Activated CD4-positive, alpha-beta T cell treated with anti-CD3 and anti-CD28 coated beads for 36 hours (primary cell): Measurements from ENCODE around the gene DCAKD. TPM values are rescaled to one million over a fixed set of nuclear protein-coding genes. Genes with fewer than 3 reads are reported as not detected.
A peak's percentile ranks its signal among the peaks of the same experiment; 100 is the strongest.

ENCODE experiments used
- ATAC-seq: fragments of 200-7000 bp; cut with Tn5 transposase; one replicate; pipeline ENCODE4 v1.10.0; 2021; ENCODE audit warnings: mild to moderate bottlenecking, moderate library complexity
- CTCF ChIA-PET: fragments of 350-600 bp; sonication (Branson Sonifier 250); formaldehyde crosslinking; loops from one replicate; lab custom pipeline; 2021; ENCODE audit warnings: antibody characterized with exemption; lab: Charles Lee
- POLR2A ChIA-PET: fragments of 350-600 bp; sonication (Branson Sonifier 250); formaldehyde crosslinking; loops from one replicate; lab custom pipeline; 2021; ENCODE audit warnings: antibody characterized with exemption, inconsistent platforms; lab: Charles Lee
- DNase-seq: peaks from one replicate; pipeline ENCODE4 v3.0.0-alpha.2; 2020
- H3K27ac Mint-ChIP-seq: one replicate; pipeline ENCODE4 v1.8.0; 2021; ENCODE audit warnings: mixed read lengths
- H3K27me3 Mint-ChIP-seq: one replicate; pipeline ENCODE4 v1.8.0; 2021; ENCODE audit warnings: mixed read lengths
- H3K36me3 Mint-ChIP-seq: one replicate; pipeline ENCODE4 v1.8.0; 2021; ENCODE audit warnings: low read depth, mixed read lengths
- H3K4me1 Mint-ChIP-seq: one replicate; pipeline ENCODE4 v1.8.0; 2021; ENCODE audit warnings: mixed read lengths
- H3K4me3 Mint-ChIP-seq: one replicate; pipeline ENCODE4 v1.8.0; 2021; ENCODE audit warnings: mild to moderate bottlenecking, moderate library complexity, mixed read lengths
- H3K9me3 Mint-ChIP-seq: one replicate; pipeline ENCODE4 v1.8.0; 2021; ENCODE audit warnings: low read depth, mixed read lengths
- intact Hi-C, 2 experiments: fragments of 100-400 bp; cut with DNase I in 1 of 2; cut with micrococcal nuclease in 1 of 2; formaldehyde crosslinking; loops; one replicate each; pipeline versions ENCODE4 v1.14.2 to v1.15.1; 2022 to 2024; cut with DNase I, micrococcal nuclease
- total RNA-seq, 2 experiments: library from RNA; stranded (reverse); gene quantifications; one replicate each; pipeline ENCODE4 v1.2.3, GENCODE V29; 2021

The DCAKD gene
- total RNA-seq, 2 experiments from 2014 or later, result 34.8 to 36.2 TPM

DNA sequence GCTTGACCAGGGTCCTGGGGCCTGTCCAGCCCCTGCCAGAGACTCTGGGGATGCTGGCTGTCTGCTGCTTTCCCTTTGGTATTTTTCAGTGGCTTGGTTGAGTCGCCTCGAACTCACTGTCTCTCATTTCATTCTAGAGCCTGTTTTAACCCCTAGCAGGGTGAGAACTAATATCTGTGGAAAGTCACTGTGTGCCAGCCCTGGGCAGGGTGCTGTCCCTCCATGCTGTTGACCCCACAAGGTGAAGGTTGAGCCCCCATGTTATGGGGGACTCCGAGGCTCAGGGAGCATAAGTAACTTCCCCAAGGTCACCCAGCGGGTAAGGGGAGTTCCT, 33.0 kb downstream of the DCAKD start:
- intact Hi-C loops, result loop anchor here in 1 of 2 experiments (2.0 kb wide), 1 partner anchor 46 kb away; no protein-coding TSS in a partner anchor
- POLR2A ChIA-PET, result interaction anchor here (0.6 kb wide), 1 partner anchor 361 kb away, joined by 7 read pairs; no protein-coding TSS in a partner anchor
- H3K9me3 Mint-ChIP-seq, result no peaks in the 10 kb centered on the region
- peaks cover 6% of the 10 kb centered on the region for H3K36me3 Mint-ChIP-seq
- CTCF ChIA-PET, result interaction anchor here (0.7 to 5.7 kb wide), 5 partner anchors 15 to 140 kb away, joined by 3 to 84 read pairs (median 9); no protein-coding TSS in a partner anchor
- peaks cover 24% of the 10 kb centered on the region for H3K4me1 Mint-ChIP-seq
- H3K27me3 Mint-ChIP-seq, result peaks cover 38% of the 10 kb centered on the region
- no peak overlapping the region for H3K27ac Mint-ChIP-seq
- peak overlapping the region; percentile 76 for H3K4me3 Mint-ChIP-seq
- DNase-seq (no peak), ATAC-seq (no peak)

DNA sequence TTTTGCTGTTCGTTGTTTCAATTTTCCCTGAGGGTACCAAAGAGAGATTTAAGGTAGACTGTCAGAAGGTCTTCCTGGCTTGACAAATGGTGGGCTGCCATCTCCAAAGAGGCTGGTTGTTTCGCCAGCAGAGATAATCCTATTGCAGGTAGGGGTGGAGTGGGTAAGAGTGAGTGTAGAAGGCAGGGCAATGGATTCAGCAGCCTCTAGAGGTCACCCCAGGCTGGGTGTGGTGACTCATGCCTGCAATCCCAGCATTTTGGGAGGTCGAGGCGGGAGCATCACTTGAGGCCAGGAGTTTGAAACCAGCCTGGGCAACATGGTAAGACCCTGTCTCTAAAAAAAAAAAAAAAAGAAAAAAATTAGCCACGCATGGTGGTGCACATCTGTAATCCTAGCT, 34.6 kb downstream of the DCAKD start:
- CTCF ChIA-PET, result no interaction called here
- POLR2A ChIA-PET, result no interaction called here
- intact Hi-C loops, result no loop called here
- H3K27ac Mint-ChIP-seq, result no peak overlapping the region
- no peaks in the 10 kb centered on the region for H3K9me3 Mint-ChIP-seq
- DNase-seq, result peak; percentile 16
- H3K4me1 Mint-ChIP-seq, result peaks cover 24% of the 10 kb centered on the region
- H3K27me3 Mint-ChIP-seq, result peaks cover 38% of the 10 kb centered on the region
- ATAC-seq, result no peak
- no peak overlapping the region for H3K4me3 Mint-ChIP-seq
- H3K36me3 Mint-ChIP-seq, result peaks cover 4% of the 10 kb centered on the region

DNA sequence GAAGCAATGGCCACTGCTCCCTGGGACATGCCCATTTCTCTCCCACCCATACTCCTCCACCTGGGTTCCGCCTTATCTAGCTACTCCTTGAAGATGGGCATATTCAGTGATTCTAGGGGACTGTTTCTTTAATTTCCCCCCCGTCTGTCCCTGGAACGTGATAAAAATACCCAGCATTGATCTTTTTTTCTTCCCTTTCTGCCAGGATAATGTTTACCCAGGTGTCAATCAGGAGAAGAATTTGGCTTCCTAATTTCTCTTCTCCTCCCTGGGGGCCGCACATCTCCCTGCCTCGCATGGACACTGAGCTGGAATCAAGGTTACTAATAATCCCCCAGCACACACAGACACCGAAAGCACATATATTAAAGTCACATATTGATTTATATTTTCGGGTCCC, 35.2 kb downstream of the DCAKD start:
- ChIA-PET CTCF (interaction anchor here (0.6 to 1.4 kb wide), 3 partner anchors 65 to 1067 kb away, joined by 3 to 4 read pairs (median 3); no protein-coding TSS in a partner anchor), POLR2A (no interaction called here)
- DNase-seq (no peak), ATAC-seq (no peak)
- Mint-ChIP-seq H3K9me3 (no peaks in the 10 kb centered on the region), H3K27me3 (peaks cover 34% of the 10 kb centered on the region), H3K4me1 (peaks cover 19% of the 10 kb centered on the region), H3K27ac (no peak overlapping the region), H3K4me3 (no peak overlapping the region), H3K36me3 (peaks cover 2% of the 10 kb centered on the region)
- intact Hi-C loops, result no loop called here

DNA sequence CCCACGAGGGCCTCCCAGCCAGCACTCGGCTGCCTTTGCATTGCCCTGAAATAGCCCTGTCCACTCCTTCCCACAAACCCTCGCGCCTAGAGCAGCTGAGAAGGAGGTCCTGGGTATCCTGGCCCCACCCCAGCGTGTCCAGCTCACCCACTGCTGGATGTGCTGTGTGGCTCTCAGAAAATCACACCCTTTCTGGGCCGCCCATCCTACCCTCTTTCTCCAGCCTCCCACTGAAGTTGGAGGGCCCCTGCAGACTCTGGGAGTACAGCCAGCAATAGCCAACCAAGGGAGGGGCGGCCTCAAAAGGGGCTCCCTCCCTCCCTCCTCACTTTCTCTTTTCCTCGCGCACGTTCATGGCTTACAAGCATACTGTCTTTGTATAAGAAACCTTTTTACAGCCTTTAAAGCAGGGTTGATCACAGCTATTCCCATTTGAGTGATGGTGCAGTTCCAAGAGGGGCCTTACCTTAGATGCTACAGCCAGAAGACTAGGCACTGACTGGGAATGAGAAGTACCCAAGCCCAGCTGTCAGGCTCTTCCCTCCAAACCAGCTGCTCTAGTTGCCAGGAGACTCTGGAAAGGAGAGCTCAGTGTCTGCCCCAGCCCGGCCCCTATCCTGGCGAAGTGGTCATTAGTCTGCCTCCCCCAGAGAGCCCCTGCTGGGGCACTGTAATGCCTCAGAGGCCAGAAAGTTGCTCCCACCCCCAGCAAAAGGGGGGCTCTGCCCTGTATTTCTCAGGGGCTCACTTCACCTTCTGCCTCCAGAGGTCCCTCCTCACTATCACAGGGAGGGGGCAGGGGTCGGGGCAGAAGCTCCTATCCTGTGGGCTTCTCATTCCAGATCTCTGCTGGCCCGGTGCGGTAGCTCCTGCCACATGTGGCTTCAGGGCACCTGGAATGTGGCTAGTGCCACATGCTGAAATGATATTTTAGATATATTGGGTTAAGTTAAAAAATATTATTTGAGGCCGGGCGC, 38.1 kb downstream of the DCAKD start:
- POLR2A ChIA-PET, result no interaction called here
- H3K4me1 Mint-ChIP-seq, result peaks cover 3% of the 10 kb centered on the region
- no peak overlapping the region for H3K4me3 Mint-ChIP-seq
- no peak for DNase-seq
- H3K27ac Mint-ChIP-seq, result no peak overlapping the region
- peaks cover 13% of the 10 kb centered on the region for H3K27me3 Mint-ChIP-seq
- no peaks in the 10 kb centered on the region for H3K36me3 Mint-ChIP-seq
- intact Hi-C loops, result no loop called here
- CTCF ChIA-PET, result no interaction called here
- ATAC-seq, result no peak
- no peaks in the 10 kb centered on the region for H3K9me3 Mint-ChIP-seq

DNA sequence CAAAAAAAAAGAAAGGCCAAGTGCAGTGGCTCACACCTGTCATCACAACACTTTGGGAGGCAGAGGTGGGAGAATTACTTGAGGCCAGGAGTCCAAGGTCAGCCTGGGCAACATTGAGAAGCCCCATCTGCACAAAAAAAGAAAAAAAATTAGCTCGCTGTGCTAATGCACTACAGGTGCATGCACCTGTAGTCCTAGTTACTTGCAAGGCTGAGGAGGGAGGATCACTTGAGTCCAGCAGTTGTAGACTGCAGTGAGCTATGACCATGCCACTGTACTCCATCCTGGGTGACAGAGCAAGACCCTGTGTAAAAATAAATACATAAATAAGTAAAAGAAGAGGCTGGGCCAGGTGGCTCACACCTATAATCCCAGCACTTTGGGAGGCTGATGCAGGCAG, 39.7 kb downstream of the DCAKD start:
- intact Hi-C loops, result no loop called here
- DNase-seq (no peak), ATAC-seq (no peak)
- CTCF ChIA-PET, result no interaction called here
- no peak overlapping the region for H3K4me3 Mint-ChIP-seq
- no peaks in the 10 kb centered on the region for H3K4me1 Mint-ChIP-seq
- POLR2A ChIA-PET, result interaction anchor here (0.5 kb wide), 1 partner anchor 49 kb away, joined by 3 read pairs; no protein-coding TSS in a partner anchor
- H3K36me3 Mint-ChIP-seq, result no peaks in the 10 kb centered on the region
- no peak overlapping the region for H3K27ac Mint-ChIP-seq
- no peaks in the 10 kb centered on the region for H3K9me3 Mint-ChIP-seq
- peaks cover 12% of the 10 kb centered on the region for H3K27me3 Mint-ChIP-seq

DNA sequence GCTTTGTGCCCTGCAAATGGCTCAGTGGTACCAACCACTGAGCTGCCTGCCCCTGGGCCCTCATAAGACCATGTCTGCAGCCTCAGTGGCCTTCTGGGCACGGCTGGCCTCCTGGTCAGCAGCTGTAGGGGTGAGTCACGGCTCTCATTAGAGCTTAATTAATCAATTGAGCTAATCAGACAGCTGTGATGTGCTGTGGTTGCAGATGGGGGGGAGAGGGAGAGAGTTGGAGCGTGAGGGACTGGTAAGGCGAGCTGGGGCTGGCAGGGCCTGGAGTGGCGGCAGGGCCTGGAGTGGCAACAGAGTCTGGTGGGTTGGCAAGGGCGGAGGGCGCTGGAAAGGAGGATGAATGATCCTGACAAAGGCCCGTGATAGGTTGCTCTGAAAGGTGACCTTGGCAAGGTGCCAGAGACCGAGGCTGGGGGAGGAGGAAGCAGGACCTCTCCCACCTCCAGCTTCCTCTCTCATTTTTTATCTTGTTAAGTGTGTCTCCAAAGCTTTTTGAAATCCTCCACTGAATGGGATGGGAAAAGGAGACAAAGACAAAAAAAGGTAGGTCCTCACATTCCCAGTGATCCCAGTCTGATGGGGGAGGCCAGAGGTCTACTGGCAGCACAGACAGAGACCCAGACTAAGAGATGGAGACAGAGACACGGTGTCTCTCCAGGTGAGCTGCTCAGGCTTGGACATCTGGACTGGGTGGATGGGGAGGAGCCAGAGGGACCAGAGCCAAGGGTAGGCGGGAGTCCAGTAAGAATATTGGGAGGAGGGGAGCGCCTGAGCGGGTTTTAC, 41.6 kb downstream of the DCAKD start:
- no peak overlapping the region for H3K4me3 Mint-ChIP-seq
- ChIA-PET CTCF (interaction anchor here (0.8 kb wide), 1 partner anchor 89 kb away, joined by 3 read pairs; no protein-coding TSS in a partner anchor), POLR2A (no interaction called here)
- intact Hi-C loops, result no loop called here
- DNase-seq (peak; percentile 11), ATAC-seq (no peak)
- no peaks in the 10 kb centered on the region for H3K36me3 Mint-ChIP-seq
- H3K9me3 Mint-ChIP-seq, result no peaks in the 10 kb centered on the region
- H3K27ac Mint-ChIP-seq, result no peak overlapping the region
- no peaks in the 10 kb centered on the region for H3K4me1 Mint-ChIP-seq
- peaks cover 5% of the 10 kb centered on the region for H3K27me3 Mint-ChIP-seq

DNA sequence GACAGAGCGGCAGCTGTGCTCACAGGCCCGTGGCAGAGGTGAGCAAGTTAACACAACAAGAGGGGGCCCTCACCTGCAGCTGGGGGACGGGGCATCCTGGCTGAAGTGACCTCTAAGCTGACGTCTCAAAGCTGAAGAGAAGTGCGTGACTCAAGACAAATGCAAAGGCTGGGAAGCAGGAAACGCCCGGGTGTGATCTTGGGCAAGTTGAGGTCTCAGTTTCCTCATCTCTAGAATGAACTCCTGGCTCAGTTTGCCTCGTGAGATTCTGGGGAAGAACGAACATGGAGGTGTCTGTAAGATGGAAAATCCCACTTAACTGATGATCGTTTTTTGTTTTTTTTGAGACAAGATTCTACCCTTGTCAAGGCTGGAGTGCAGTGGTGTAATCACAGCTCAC, 43.2 kb downstream of the DCAKD start:
- Mint-ChIP-seq H3K27me3 (peaks cover 8% of the 10 kb centered on the region), H3K4me3 (no peak overlapping the region), H3K9me3 (no peaks in the 10 kb centered on the region), H3K36me3 (no peaks in the 10 kb centered on the region), H3K4me1 (no peaks in the 10 kb centered on the region), H3K27ac (no peak overlapping the region)
- DNase-seq (no peak), ATAC-seq (no peak)
- CTCF ChIA-PET, result no interaction called here
- POLR2A ChIA-PET, result no interaction called here
- intact Hi-C loops, result no loop called here

DNA sequence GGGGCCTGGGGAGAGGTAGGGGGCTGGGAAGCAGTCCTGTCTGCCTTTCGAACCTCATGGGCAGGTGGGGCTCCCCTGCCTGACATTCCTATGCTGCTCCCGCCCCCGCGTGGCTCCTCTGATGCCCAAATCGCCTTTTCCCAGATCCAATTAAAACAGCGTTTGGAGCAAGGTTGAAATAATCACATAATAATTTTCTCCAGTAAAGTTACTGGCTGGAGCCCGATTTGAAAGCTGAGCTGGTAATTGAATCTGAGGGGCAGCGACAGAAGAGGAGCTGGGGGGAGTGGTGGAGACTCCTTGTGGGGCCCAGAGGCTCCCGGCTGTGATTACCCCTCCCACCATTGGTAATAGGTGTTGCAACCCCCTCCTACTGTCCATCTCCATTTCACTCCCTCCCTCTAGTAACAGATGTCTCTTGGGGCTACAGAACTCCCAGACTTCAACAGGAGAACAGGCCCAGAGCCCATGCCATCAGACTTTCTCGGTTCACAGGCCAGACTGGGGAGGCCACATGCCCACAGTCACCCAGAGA, 44.4 kb downstream of the DCAKD start:
- no peaks in the 10 kb centered on the region for H3K4me1 Mint-ChIP-seq
- intact Hi-C loops, result no loop called here
- ATAC-seq (no peak), DNase-seq (no peak)
- CTCF ChIA-PET, result interaction anchor here (0.8 kb wide), 1 partner anchor 464 kb away, joined by 3 read pairs; no protein-coding TSS in a partner anchor
- no peaks in the 10 kb centered on the region for H3K36me3 Mint-ChIP-seq
- no peaks in the 10 kb centered on the region for H3K9me3 Mint-ChIP-seq
- H3K27ac Mint-ChIP-seq, result no peak overlapping the region
- POLR2A ChIA-PET, result no interaction called here
- no peak overlapping the region for H3K4me3 Mint-ChIP-seq
- peaks cover 9% of the 10 kb centered on the region for H3K27me3 Mint-ChIP-seq

DNA sequence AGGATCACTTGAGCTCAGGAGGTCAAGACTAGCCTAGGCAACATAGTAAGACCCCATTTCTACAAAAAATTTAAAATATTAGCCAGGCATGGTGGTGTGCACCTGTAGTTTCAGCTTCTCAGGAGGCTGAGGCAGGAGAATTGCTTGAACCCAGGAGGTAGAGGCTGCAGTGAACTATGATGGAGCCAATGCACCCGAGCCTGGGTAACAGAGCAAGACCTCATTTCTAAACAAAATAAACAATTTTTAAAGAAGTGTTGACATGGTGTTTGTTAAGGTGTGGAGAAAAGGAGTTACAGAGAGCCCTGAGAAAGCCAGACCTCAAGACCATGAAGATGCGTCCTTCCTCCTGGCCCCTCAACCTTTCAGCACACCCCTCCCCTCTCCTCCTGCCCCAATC, 45.7 kb downstream of the DCAKD start:
- no peaks in the 10 kb centered on the region for H3K9me3 Mint-ChIP-seq
- no peak overlapping the region for H3K27ac Mint-ChIP-seq
- no peak overlapping the region for H3K4me3 Mint-ChIP-seq
- ATAC-seq (no peak), DNase-seq (no peak)
- ChIA-PET POLR2A (no interaction called here), CTCF (interaction anchor here (0.6 to 1.3 kb wide), 2 partner anchors 130 to 132 kb away, joined by 3 read pairs; partner anchors contain the start of gene ACBD4)
- H3K4me1 Mint-ChIP-seq, result no peaks in the 10 kb centered on the region
- H3K36me3 Mint-ChIP-seq, result no peaks in the 10 kb centered on the region
- intact Hi-C loops, result no loop called here
- peaks cover 10% of the 10 kb centered on the region for H3K27me3 Mint-ChIP-seq

DNA sequence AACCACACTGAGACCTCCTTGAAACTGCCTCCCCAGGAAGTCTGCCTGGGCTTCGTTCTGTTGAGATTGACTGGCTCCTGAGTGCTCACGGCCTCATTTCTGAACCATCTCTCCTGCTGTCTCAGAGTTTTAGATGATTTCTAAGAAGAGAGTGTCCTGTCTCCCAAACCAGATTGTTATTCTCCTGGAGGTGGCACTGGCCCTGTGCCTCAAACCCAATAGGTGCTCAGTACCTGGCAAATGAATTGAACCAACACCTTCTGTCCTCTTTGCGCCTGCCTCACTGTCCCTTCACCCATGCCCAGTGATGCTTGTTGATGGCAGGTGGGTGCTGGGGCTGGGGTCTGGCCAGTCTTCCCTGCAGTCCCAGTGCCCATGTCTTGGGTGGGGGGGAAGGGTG, 47.0 kb downstream of the DCAKD start:
- POLR2A ChIA-PET, result no interaction called here
- H3K36me3 Mint-ChIP-seq, result no peaks in the 10 kb centered on the region
- no peaks in the 10 kb centered on the region for H3K4me1 Mint-ChIP-seq
- ATAC-seq (no peak), DNase-seq (no peak)
- intact Hi-C loops, result no loop called here
- H3K4me3 Mint-ChIP-seq, result no peak overlapping the region
- no peak overlapping the region for H3K27ac Mint-ChIP-seq
- CTCF ChIA-PET, result interaction anchor here (2.6 kb wide), 1 partner anchor 16 kb away, joined by 11 read pairs; no protein-coding TSS in a partner anchor
- H3K9me3 Mint-ChIP-seq, result peaks cover 3% of the 10 kb centered on the region
- peaks cover 13% of the 10 kb centered on the region for H3K27me3 Mint-ChIP-seq

DNA sequence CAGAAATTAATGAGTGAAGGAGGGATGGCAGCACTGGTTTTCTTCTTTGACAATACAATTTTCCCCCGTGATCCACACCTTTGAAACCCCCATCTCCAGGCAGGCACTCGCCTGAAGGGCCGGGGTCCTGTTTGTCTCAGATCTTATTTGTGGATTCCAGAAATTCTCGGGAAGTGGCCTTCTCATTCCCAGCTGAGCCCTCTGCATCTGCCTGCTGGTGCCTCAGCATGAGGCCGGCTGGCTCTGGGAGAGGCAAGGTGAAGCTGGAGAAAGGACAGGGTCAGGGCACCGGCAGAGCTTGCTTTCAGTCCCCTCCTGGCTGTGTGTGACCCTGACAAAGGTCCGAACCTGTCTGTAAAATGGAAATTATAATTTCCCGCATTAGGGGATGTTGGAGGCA, 47.6 kb downstream of the DCAKD start:
- Mint-ChIP-seq H3K4me3 (no peak overlapping the region), H3K9me3 (peaks cover 5% of the 10 kb centered on the region), H3K4me1 (no peaks in the 10 kb centered on the region), H3K27me3 (peaks cover 13% of the 10 kb centered on the region), H3K36me3 (no peaks in the 10 kb centered on the region), H3K27ac (no peak overlapping the region)
- POLR2A ChIA-PET, result no interaction called here
- intact Hi-C loops, result no loop called here
- DNase-seq, result no peak
- ATAC-seq, result no peak
- CTCF ChIA-PET, result interaction anchor here (0.6 to 2.6 kb wide), 2 partner anchors 17 to 43 kb away, joined by 4 to 11 read pairs; no protein-coding TSS in a partner anchor
